H1 (cell line): ENCODE results near the gene SLC1A7. TPM values are rescaled to one million over a fixed set of nuclear protein-coding genes. Genes with fewer than 3 reads are reported as not detected.

Experiments
- CTCF ChIA-PET: fragments of 300-600 bp; sonication (Branson Sonifier 250); formaldehyde crosslinking; loops from one replicate; lab custom pipeline; 2021; ENCODE audit not compliant: partially characterized antibody; lab: Charles Lee
- POLR2A ChIA-PET: fragments of 300-600 bp; sonication (Branson Sonifier 250); formaldehyde crosslinking; loops from one replicate; lab custom pipeline; 2021; ENCODE audit warnings: inconsistent platforms; ENCODE audit not compliant: partially characterized antibody; lab: Charles Lee
- DNase-seq, 2 experiments: peaks; one replicate each; pipeline versions ENCODE4 v3.0.0 to v3.0.0-alpha.2; 2010 to 2022; ENCODE audit warnings: low spot score in 2 of 2, low read depth in 1 of 2, mixed read lengths in 1 of 2
- FAIRE-seq: peaks from 2 replicates; lab custom pipeline; 2011; peaks lifted over from hg19 to GRCh38; lab: Jason Lieb, UNC
- H2AFZ ChIP-seq: 2 replicates; pipeline ENCODE4 v1.8.1; 2012; ENCODE audit warnings: low read length, inconsistent platforms
- H2AK5ac ChIP-seq: 2 replicates; pipeline ENCODE4 v1.6.1; 2013; ENCODE audit warnings: low read depth, low read length
- H2BK120ac ChIP-seq: replicated peaks from 2 replicates; pipeline ENCODE3; 2013; ENCODE audit warnings: low read depth, low read length, inconsistent platforms
- H2BK12ac ChIP-seq: 2 replicates; pipeline ENCODE4 v1.6.1; 2013; ENCODE audit warnings: low read depth, low read length
- H2BK15ac ChIP-seq: 2 replicates; pipeline ENCODE4 v1.6.1; 2013; ENCODE audit warnings: low read length
- H2BK20ac ChIP-seq: 2 replicates; pipeline ENCODE4 v1.6.1; 2013; ENCODE audit warnings: low read length
- H2BK5ac ChIP-seq: 2 replicates; pipeline ENCODE4 v1.6.1; 2013; ENCODE audit warnings: low read depth, low read length
- H3K14ac ChIP-seq: 2 replicates; pipeline ENCODE4 v1.6.1; 2013; ENCODE audit warnings: inconsistent platforms; ENCODE audit not compliant: insufficient read length
- H3K18ac ChIP-seq: 2 replicates; pipeline ENCODE4 v1.6.1; 2013; ENCODE audit warnings: low read length; ENCODE audit errors: extremely low read depth
- H3K23ac ChIP-seq: 2 replicates; pipeline ENCODE4 v1.6.1; 2013; ENCODE audit warnings: inconsistent platforms; ENCODE audit not compliant: insufficient read length
- H3K23me2 ChIP-seq: 2 replicates; pipeline ENCODE4 v1.6.1; 2013; ENCODE audit warnings: low read depth, low read length
- H3K27ac ChIP-seq: 2 replicates; pipeline ENCODE4 v1.6.1; 2011; ENCODE audit warnings: low read depth, low read length, inconsistent platforms
- H3K27me3 ChIP-seq, 4 experiments: replicated peaks in 1 of 4; 1 replicate in 1 of 4; 2 replicates in 3 of 4; pipeline versions ENCODE4 v1.6.1 to v1.8.1; 2011 to 2013; ENCODE audit warnings: low read length in 3 of 4, mild to moderate bottlenecking in 3 of 4, inconsistent platforms in 2 of 4, mixed read lengths in 2 of 4, moderate library complexity in 1 of 4; ENCODE audit not compliant: control insufficient read depth in 3 of 4, insufficient read depth in 3 of 4; ENCODE audit errors: extremely low read depth in 1 of 4
- H3K36me3 ChIP-seq, 4 experiments: 2 replicates each; pipeline versions ENCODE4 v1.6.1 to v1.8.1; 2011 to 2013; ENCODE audit warnings: mild to moderate bottlenecking in 4 of 4, low read length in 3 of 4, moderate library complexity in 2 of 4, control low read depth in 1 of 4, inconsistent platforms in 1 of 4; ENCODE audit not compliant: insufficient read depth in 4 of 4, control insufficient read depth in 2 of 4
- H3K4ac ChIP-seq: replicated peaks from 2 replicates; pipeline ENCODE3; 2013; ENCODE audit warnings: low read length, low read depth, mixed read lengths, inconsistent platforms; ENCODE audit not compliant: insufficient read length
- H3K4me1 ChIP-seq, 4 experiments: replicated peaks in 1 of 4; 1 replicate in 1 of 4; 2 replicates in 3 of 4; pipeline versions ENCODE4 v1.6.1 to v1.8.1; 2011 to 2013; ENCODE audit warnings: low read length in 3 of 4, inconsistent platforms in 2 of 4, mixed read lengths in 1 of 4; ENCODE audit not compliant: insufficient read depth in 4 of 4, control insufficient read depth in 3 of 4
- H3K4me2 ChIP-seq, 2 experiments: 2 replicates each; pipeline versions ENCODE4 v1.6.1 to v1.8.1; 2011 to 2013; ENCODE audit warnings: low read depth in 2 of 2, low read length in 2 of 2, control low read depth in 1 of 2, inconsistent platforms in 1 of 2, mild to moderate bottlenecking in 1 of 2; ENCODE audit not compliant: insufficient read depth in 1 of 2
- H3K4me3 ChIP-seq, 4 experiments: fragments of 200-600, 300-600 bp in 1 of 4; sonication (generic), shearing (Covaris generic), sonication (Bioruptor Twin) in 1 of 4; 2 replicates each; pipeline versions ENCODE4 v1.5.1 to v1.8.1; 2011 to 2016; ENCODE audit warnings: low read length in 4 of 4, low read depth in 3 of 4, control low read depth in 2 of 4, inconsistent platforms in 2 of 4, mild to moderate bottlenecking in 2 of 4, mixed read lengths in 1 of 4, moderate library complexity in 1 of 4; ENCODE audit not compliant: insufficient read depth in 2 of 4; ENCODE audit errors: extremely low read depth in 1 of 4
- H3K56ac ChIP-seq: replicated peaks from 2 replicates; pipeline ENCODE3; 2013; ENCODE audit warnings: low read depth, mild to moderate bottlenecking, mixed read lengths, low read length, inconsistent platforms; ENCODE audit not compliant: insufficient read length
- H3K79me1 ChIP-seq: 2 replicates; pipeline ENCODE4 v1.6.1; 2013; ENCODE audit warnings: low read depth, low read length, control low read depth
- H3K79me2 ChIP-seq, 2 experiments: 2 replicates each; pipeline versions ENCODE4 v1.6.1 to v1.8.1; 2012 to 2013; ENCODE audit warnings: low read length in 2 of 2, mild to moderate bottlenecking in 2 of 2, inconsistent platforms in 1 of 2; ENCODE audit not compliant: insufficient read depth in 2 of 2, control insufficient read depth in 1 of 2
- H3K9ac ChIP-seq, 4 experiments: replicated peaks in 1 of 4; 1 replicate in 1 of 4; 2 replicates in 3 of 4; pipeline versions ENCODE4 v1.6.1 to v1.8.1; 2011 to 2013; ENCODE audit warnings: low read depth in 3 of 4, low read length in 3 of 4, control low read depth in 2 of 4, mild to moderate bottlenecking in 2 of 4, moderate library complexity in 2 of 4, inconsistent platforms in 1 of 4; ENCODE audit errors: extremely low read depth in 1 of 4
- H3K9me3 ChIP-seq, 2 experiments: 2 replicates each; pipeline versions ENCODE4 v1.6.1 to v1.8.1; 2012 to 2013; ENCODE audit warnings: mild to moderate bottlenecking in 2 of 2, moderate library complexity in 2 of 2, control low read depth in 1 of 2, inconsistent platforms in 1 of 2, low read depth in 1 of 2, low read length in 1 of 2, mixed read lengths in 1 of 2; ENCODE audit not compliant: insufficient read depth in 2 of 2
- H4K20me1 ChIP-seq, 2 experiments: replicated peaks in 1 of 2; 2 replicates each; pipeline versions ENCODE3 to v1.8.1; 2011 to 2013; ENCODE audit warnings: inconsistent platforms in 2 of 2, low read length in 2 of 2, mild to moderate bottlenecking in 1 of 2; ENCODE audit not compliant: insufficient read depth in 2 of 2, control insufficient read depth in 1 of 2
- H4K5ac ChIP-seq: 2 replicates; pipeline ENCODE4 v1.6.1; 2013; ENCODE audit warnings: low read length, low read depth, mixed read lengths, inconsistent platforms; ENCODE audit not compliant: insufficient read length
- H4K8ac ChIP-seq: 2 replicates; pipeline ENCODE4 v1.8.0; 2013; ENCODE audit warnings: mild to moderate bottlenecking, moderate library complexity, low read length, inconsistent platforms; ENCODE audit not compliant: insufficient read depth; ENCODE audit errors: extremely low read depth
- H4K91ac ChIP-seq: replicated peaks from 2 replicates; pipeline ENCODE3; 2013; ENCODE audit warnings: low read length, mixed read lengths, inconsistent platforms; ENCODE audit not compliant: insufficient read length
- CHD2 ChIP-seq: IDR thresholded peaks from 2 replicates; pipeline ENCODE4 v1.6.1; 2012; ENCODE audit warnings: low read length, improper control_type of control experiment
- CREB1 ChIP-seq: IDR thresholded peaks from 2 replicates; pipeline ENCODE4 v1.6.1; 2012; ENCODE audit warnings: inconsistent platforms
- EGR1 ChIP-seq: IDR thresholded peaks from 2 replicates; pipeline ENCODE4 v1.6.1; 2011; ENCODE audit warnings: low read depth, low read length, borderline replicate concordance
- KDM4A ChIP-seq: IDR thresholded peaks from one replicate; pipeline ENCODE4 v1.7.1; 2012; ENCODE audit warnings: low read depth, mild to moderate bottlenecking, moderate library complexity, low read length, inconsistent platforms; ENCODE audit not compliant: severe bottlenecking
- MAFK ChIP-seq: IDR thresholded peaks from 2 replicates; pipeline ENCODE4 v1.6.1; 2012; ENCODE audit warnings: low read depth, mild to moderate bottlenecking, improper control_type of control experiment, low read length
- SP4 ChIP-seq: IDR thresholded peaks from 2 replicates; pipeline ENCODE4 v1.6.1; 2012; ENCODE audit warnings: low read length, inconsistent platforms
- TBP ChIP-seq: IDR thresholded peaks from 2 replicates; pipeline ENCODE4 v1.6.1; 2011; ENCODE audit warnings: low read depth, low read length, improper control_type of control experiment
- WGBS, 2 experiments: shearing (Covaris generic) in 1 of 2; methylation state at CpG; one replicate each; pipeline versions ENCODE4 v1.1.6 to v1.1.7; 2013 to 2015; ENCODE audit warnings: low lambda C conversion rate in 2 of 2, mixed read lengths in 2 of 2, inconsistent platforms in 1 of 2, low coverage in 1 of 2, missing lambda C conversion rate in 1 of 2; ENCODE audit not compliant: insufficient replicate concordance in 2 of 2, insufficient coverage in 1 of 2, insufficient read length in 1 of 2; ENCODE audit errors: extremely low coverage in 1 of 2, missing lambda C conversion rate in 1 of 2; 5-methylcytosine and 5-hydroxymethylcytosine counted together
- polyA plus RNA-seq, 7 experiments: library from polyadenylated mRNA; depleted of rRNA in 3 of 7; stranded (reverse) in 5 of 7; unstranded in 2 of 7; fragments of >200 nt in 5 of 7; fragments of 200-250 nt in 2 of 7; gene quantifications; 1 replicate in 5 of 7; 2 replicates in 1 of 7; 4 replicates in 1 of 7; pipeline versions ENCODE4 v1.2.1 to v1.2.3, GENCODE V29; 2011 to 2013; ENCODE audit warnings: missing spikeins in 2 of 7, mixed read lengths in 2 of 7
- total RNA-seq: library from RNA; stranded (reverse); fragmentation: NEBNext Ultra II Directional; extraction: Animal tissue kit (Norgen Biotek cat#: 25700); gene quantifications from 2 replicates; pipeline ENCODE4 v1.2.1, GENCODE V29; 2021
- TF ChIP-seq, protein P1 (sequence below): IDR thresholded peaks from 2 replicates; pipeline ENCODE4 v1.6.1; 2012; ENCODE audit warnings: low read length, inconsistent platforms

Gene SLC1A7
- total and polyA plus RNA-seq, 2 of the 8 experiments (the other 6 are each of a cell fraction or from before 2014, with no cell fraction given), result not detected

DNA sequence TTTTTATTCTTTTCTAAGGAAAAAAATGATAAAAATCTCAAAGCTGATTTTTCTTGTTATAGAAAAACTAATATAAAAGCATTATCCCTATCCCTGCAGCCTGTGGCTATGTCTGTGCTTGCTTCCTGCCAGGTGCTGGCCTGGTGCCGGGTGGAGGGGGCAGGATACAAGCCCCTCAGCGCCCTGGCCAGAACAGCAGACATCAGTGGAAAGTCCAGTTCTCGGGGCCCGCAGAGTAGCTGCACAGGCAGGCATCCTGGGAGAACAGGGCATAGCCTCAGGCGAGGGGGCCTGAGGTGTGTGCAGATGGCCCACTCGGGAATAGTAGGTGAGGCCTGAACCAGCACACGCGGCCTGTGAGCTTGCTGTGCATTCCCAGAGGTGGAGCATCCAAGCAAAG, 57.0 kb downstream of the SLC1A7 start:
- Histone ChIP-seq H3K27me3 (no peaks in the 10 kb centered on the region; a peak in 1 of 7 replicates), H3K9ac (no peak overlapping the region), H3K23ac (no peak overlapping the region), H3K23me2 (0 out of 2 replicates have a peak, but pooled peaks cover 2% of the 10 kb centered on the region), H2BK12ac (no peak overlapping the region), H4K20me1 (peaks cover 0 to 2% of the 10 kb centered on the region in 2 experiments), H4K91ac (no peak overlapping the region), H3K4me3 (no peak overlapping the region), H2BK20ac (no peak overlapping the region), H3K4ac (no peak overlapping the region), H3K56ac (no peak overlapping the region), H3K36me3 (no peaks in the 10 kb centered on the region), H3K4me1 (peaks cover 0 to 24% (median 9%) of the 10 kb centered on the region in 4 experiments; a peak in 6 of 7 replicates), H4K8ac (no peak overlapping the region), H4K5ac (no peak overlapping the region), H2BK5ac (no peak overlapping the region), H3K18ac (no peak overlapping the region), H2BK15ac (no peak overlapping the region), H2BK120ac (no peak overlapping the region), H3K79me2 (no peaks in the 10 kb centered on the region), H2AK5ac (no peak overlapping the region), H3K14ac (no peak overlapping the region), H3K79me1 (no peaks in the 10 kb centered on the region), H3K9me3 (no peaks in the 10 kb centered on the region), H3K4me2 (no peak overlapping the region), H3K27ac (no peak overlapping the region), H2AFZ (no peak overlapping the region)
- DNase-seq (no peak), FAIRE-seq (no peak)
- 87% methylated on average over 8 of the region's 8 CpGs; no CpG with 5 or more reads in 1 of the 2 experiments for WGBS, 2 experiments
- CTCF ChIA-PET, result interaction anchor here (0.9 to 1.3 kb wide), 3 partner anchors 30 to 67 kb away, joined by 3 to 5 read pairs (median 3); no protein-coding TSS in a partner anchor
- POLR2A ChIA-PET, result interaction anchor here (0.6 to 1.2 kb wide), 3 partner anchors 9 to 180 kb away, joined by 3 read pairs; no protein-coding TSS in a partner anchor
- TF ChIP-seq KDM4A (no peak), CREB1 (no peak), TBP (no peak), EGR1 (no peak), SP4 (no peak), MAFK (no peak), CHD2 (no peak)
- TF ChIP-seq, protein P1, sequence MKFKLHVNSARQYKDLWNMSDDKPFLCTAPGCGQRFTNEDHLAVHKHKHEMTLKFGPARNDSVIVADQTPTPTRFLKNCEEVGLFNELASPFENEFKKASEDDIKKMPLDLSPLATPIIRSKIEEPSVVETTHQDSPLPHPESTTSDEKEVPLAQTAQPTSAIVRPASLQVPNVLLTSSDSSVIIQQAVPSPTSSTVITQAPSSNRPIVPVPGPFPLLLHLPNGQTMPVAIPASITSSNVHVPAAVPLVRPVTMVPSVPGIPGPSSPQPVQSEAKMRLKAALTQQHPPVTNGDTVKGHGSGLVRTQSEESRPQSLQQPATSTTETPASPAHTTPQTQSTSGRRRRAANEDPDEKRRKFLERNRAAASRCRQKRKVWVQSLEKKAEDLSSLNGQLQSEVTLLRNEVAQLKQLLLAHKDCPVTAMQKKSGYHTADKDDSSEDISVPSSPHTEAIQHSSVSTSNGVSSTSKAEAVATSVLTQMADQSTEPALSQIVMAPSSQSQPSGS, result no peak
